NCI-H2196 treated with DMSO at 0.1 percent for 48 hours (cell line): ENCODE data around the gene THUMPD1.
"Not testable (repeated sequence)": the region's sequence is repeated elsewhere in the genome, so short reads cannot be mapped to it uniquely, and the experiment has no call there.

Experiments used
- DNase-seq: peaks from one replicate; lab custom pipeline; 2025; ENCODE audit not compliant: unreplicated experiment; lab: John Stamatoyannopoulos, UW

Gene THUMPD1

DNA sequence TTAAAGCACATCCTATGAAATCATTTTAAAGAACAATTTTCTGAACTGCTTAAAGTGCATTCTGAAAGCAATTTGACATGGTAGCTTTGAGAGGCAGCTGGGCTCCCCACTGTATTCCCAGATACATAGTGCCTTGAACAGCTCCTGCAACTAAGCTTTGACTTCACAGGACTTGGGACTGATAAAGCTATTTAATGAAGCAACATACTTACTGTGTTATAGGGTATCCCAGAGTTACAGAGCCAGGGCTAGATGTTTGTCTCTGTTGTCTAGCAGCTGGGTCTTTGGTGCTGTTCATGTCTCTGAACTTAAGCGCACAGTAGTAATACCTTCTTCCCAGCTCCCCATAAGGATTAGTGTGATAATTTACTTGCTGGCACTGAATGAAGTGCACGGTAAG, 45.0 kb downstream of the THUMPD1 start:
- DNase-seq: no peak

DNA sequence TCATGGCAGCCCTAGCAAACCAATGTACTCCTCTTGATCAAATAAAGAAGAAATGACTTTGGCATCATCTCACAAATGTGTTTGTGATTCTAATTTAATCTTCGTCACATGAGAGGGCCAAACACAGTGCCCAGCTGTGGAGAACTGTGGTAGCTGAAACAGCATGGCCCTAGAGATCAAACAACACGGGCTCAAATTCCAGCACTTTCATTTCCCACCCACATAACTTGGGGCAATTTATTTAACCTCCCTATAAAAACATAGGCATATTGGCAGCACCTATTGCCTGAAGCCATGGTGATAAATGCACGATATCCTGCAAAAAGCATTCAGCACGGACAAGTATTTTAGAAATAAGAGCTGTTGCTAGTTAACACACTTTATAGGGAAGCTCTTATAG, 46.6 kb downstream of the THUMPD1 start:
- no peak for DNase-seq

DNA sequence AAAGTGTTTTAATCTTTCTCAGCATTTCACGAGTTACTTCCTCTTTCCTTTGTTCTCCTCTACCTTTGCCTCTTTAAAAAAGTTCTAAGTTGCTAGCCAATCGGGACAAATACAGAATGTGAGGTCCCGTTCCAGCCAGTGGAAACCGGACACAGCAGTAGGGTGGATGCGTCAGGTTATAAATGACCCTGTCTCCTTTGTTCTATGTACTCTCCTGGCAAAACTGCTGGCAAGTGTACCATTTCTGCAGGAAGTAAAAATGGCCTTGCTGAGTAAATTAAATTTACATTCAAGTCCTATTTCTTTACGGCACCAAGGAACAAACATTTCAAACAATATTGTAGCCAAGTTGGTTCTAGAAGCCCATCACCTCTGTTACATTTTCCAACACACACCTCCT, 47.5 kb downstream of the THUMPD1 start:
- not testable (repeated sequence) for DNase-seq

DNA sequence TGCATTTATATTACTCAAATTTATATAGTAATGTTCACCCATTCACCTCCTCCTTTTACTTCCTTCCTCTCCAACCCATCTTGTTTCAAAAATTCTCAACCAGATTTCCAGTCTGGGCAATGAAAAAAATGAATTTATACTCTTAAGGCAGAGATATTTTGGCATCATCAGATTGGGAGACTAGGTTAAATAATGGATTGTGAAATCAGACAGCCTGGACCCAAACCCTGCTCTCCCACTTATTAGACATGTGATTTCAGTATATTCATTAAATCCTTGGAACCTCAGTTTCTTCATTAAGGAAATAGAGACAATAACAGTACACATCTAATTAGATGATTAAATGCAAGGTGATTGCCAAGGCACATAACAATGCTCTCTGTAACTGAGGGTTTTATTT, 52.0 kb downstream of the THUMPD1 start:
- no peak for DNase-seq

DNA sequence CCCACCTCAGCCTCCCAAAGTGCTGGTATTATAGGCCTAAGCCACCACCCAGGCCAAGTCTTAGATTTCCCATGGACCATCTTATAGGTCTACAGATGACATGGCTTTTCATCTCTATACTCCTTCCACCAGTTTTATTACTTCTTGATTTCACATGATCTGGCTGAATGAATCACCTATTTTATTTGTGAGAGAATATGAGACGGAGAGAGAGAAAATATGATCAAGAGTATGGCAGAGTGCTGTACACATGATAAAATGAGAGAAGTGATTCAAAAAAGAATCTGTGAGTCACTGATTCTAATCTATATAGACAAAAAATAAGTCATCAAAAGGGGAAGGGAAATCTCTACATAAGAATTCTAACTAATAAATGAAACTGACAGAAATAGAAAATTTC, 57.8 kb downstream of the THUMPD1 start:
- DNase-seq: no peak
